A673 (cell line): Measurements from ENCODE around the gene ZBTB44.

Source experiments
- EZH2 ChIP-seq: fragments of 200-600 bp; sonication (generic); IDR thresholded peaks from 2 replicates; pipeline ENCODE4 v1.6.1; 2017; ENCODE audit warnings: borderline replicate concordance, low read depth, mild to moderate bottlenecking, mixed read lengths, antibody characterized with exemption, low read length; ENCODE audit not compliant: poor library complexity, severe bottlenecking
- TF ChIP-seq, protein P1 (sequence below): fragments of 300-800, 200-600 bp; sonication (generic); conservative IDR thresholded peaks from 2 replicates; pipeline ENCODE4 v1.5.1; 2017; ENCODE audit warnings: low read depth, mild to moderate bottlenecking, antibody characterized with exemption, low read length, moderate library complexity, mixed read lengths

- TF ChIP-seq, protein P1, sequence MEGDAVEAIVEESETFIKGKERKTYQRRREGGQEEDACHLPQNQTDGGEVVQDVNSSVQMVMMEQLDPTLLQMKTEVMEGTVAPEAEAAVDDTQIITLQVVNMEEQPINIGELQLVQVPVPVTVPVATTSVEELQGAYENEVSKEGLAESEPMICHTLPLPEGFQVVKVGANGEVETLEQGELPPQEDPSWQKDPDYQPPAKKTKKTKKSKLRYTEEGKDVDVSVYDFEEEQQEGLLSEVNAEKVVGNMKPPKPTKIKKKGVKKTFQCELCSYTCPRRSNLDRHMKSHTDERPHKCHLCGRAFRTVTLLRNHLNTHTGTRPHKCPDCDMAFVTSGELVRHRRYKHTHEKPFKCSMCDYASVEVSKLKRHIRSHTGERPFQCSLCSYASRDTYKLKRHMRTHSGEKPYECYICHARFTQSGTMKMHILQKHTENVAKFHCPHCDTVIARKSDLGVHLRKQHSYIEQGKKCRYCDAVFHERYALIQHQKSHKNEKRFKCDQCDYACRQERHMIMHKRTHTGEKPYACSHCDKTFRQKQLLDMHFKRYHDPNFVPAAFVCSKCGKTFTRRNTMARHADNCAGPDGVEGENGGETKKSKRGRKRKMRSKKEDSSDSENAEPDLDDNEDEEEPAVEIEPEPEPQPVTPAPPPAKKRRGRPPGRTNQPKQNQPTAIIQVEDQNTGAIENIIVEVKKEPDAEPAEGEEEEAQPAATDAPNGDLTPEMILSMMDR = no peak
- no peak for TF ChIP-seq EZH2
Observed at GRCh38 chr11:130263351-130263750, 51.4 kb downstream of the ZBTB44 start.
